ENCODE data around the gene CCPG1. TPM values are rescaled to one million over a fixed set of nuclear protein-coding genes. Genes with fewer than 3 reads are reported as not detected.
A peak's percentile ranks its signal among the peaks of the same experiment; 100 is the strongest.

The CCPG1 gene
- total RNA-seq, 1 donor from 2014 or later, result 76.6 TPM

- intact Hi-C loops (cut with DNase I), result loop anchor here (10.0 kb wide), 1 partner anchor 60 kb away; no protein-coding TSS in a partner anchor
- ATAC-seq (no peak), DNase-seq (ENCODE audit: missing footprints) (no peak)
Observed at GRCh38 chr15:55394694-55395093, 13.5 kb downstream of the CCPG1 start.

- DNase-seq (ENCODE audit: missing footprints) (no peak), ATAC-seq (no peak)
- intact Hi-C loops (cut with DNase I), result no loop called here
Observed at GRCh38 chr15:55389264-55389607, 18.9 kb downstream of the CCPG1 start.

GRCh38 chr15:55387027-55387426 is 21.1 kb downstream of the CCPG1 start:
- DNase-seq (ENCODE audit: missing footprints), result no peak
- intact Hi-C loops (cut with DNase I), result no loop called here
- ATAC-seq, result no peak

- ATAC-seq (no peak), DNase-seq (ENCODE audit: missing footprints) (no peak)
- intact Hi-C loops (cut with DNase I), result no loop called here
Observed at GRCh38 chr15:55383687-55384086, 24.5 kb downstream of the CCPG1 start.

- ATAC-seq (no peak), DNase-seq (ENCODE audit: missing footprints) (no peak)
- intact Hi-C loops (cut with DNase I), result no loop called here
Observed at GRCh38 chr15:55381595-55381994, 26.6 kb downstream of the CCPG1 start.

- intact Hi-C loops (cut with DNase I), result no loop called here
- no peak for DNase-seq (ENCODE audit: missing footprints)
- ATAC-seq, result no peak
Observed at GRCh38 chr15:55379095-55379494, 29.1 kb downstream of the CCPG1 start.

GRCh38 chr15:55372701-55373440 is 35.3 kb downstream of the CCPG1 start:
- no peak for DNase-seq (ENCODE audit: missing footprints)
- no peak for ATAC-seq
- intact Hi-C loops (cut with DNase I), result loop anchor here (5.0 kb wide), 1 partner anchor 34 kb away; the partner anchor contains the start of genes CCPG1 and PIERCE2

GRCh38 chr15:55366981-55367380 is 41.2 kb downstream of the CCPG1 start:
- intact Hi-C loops (cut with DNase I), result no loop called here
- no peak for DNase-seq (ENCODE audit: missing footprints)
- no peak for ATAC-seq

GRCh38 chr15:55362641-55363040 is 45.5 kb downstream of the CCPG1 start:
- ATAC-seq, result no peak
- intact Hi-C loops (cut with DNase I), result no loop called here
- no peak for DNase-seq (ENCODE audit: missing footprints)

GRCh38 chr15:55361048-55361447 is 47.1 kb downstream of the CCPG1 start:
- ATAC-seq, result no peak
- DNase-seq (ENCODE audit: missing footprints), result no peak
- intact Hi-C loops (cut with DNase I), result no loop called here

- intact Hi-C loops (cut with DNase I), result no loop called here
- ATAC-seq (no peak), DNase-seq (ENCODE audit: missing footprints) (no peak)
Observed at GRCh38 chr15:55360256-55360655, 47.9 kb downstream of the CCPG1 start.

- no peak for DNase-seq (ENCODE audit: missing footprints)
- intact Hi-C loops (cut with DNase I), result no loop called here
- ATAC-seq, result no peak
Observed at GRCh38 chr15:55358471-55358870, 49.7 kb downstream of the CCPG1 start.

GRCh38 chr15:55357774-55358173 is 50.4 kb downstream of the CCPG1 start:
- no peak for DNase-seq (ENCODE audit: missing footprints)
- intact Hi-C loops (cut with DNase I), result no loop called here
- ATAC-seq, result no peak

- ATAC-seq, result no peak
Observed at GRCh38 chr15:55356985-55357585, 51.1 kb downstream of the CCPG1 start.

GRCh38 chr15:55353025-55353424 is 55.1 kb downstream of the CCPG1 start:
- no peak for ATAC-seq
- intact Hi-C loops (cut with DNase I), result no loop called here
- no peak for DNase-seq (ENCODE audit: missing footprints)

More at GRCh38 chr15:55356985-55357585, 51.1 kb downstream of the CCPG1 start:
- intact Hi-C loops (cut with DNase I), result no loop called here
- DNase-seq (ENCODE audit: missing footprints), result no peak

- no peak for ATAC-seq
- DNase-seq (ENCODE audit: missing footprints), result no peak
- intact Hi-C loops (cut with DNase I), result no loop called here
Observed at GRCh38 chr15:55349282-55349681, 58.9 kb downstream of the CCPG1 start.

- no peak for ATAC-seq
- no peak for DNase-seq (ENCODE audit: missing footprints)
- intact Hi-C loops (cut with DNase I), result no loop called here
Observed at GRCh38 chr15:55348281-55348778, 59.8 kb downstream of the CCPG1 start.

- ATAC-seq (peak; percentile 39), DNase-seq (ENCODE audit: missing footprints) (no peak)
- intact Hi-C loops (cut with DNase I), result no loop called here
Observed at GRCh38 chr15:55344206-55344605, 64.0 kb downstream of the CCPG1 start.

GRCh38 chr15:55343168-55343567 is 65.0 kb downstream of the CCPG1 start:
- intact Hi-C loops (cut with DNase I), result no loop called here
- DNase-seq (ENCODE audit: missing footprints), result no peak
- ATAC-seq, result no peak

- intact Hi-C loops (cut with DNase I), result loop anchor here (10.0 kb wide), 1 partner anchor 58 kb away; no protein-coding TSS in a partner anchor
- ATAC-seq (no peak), DNase-seq (ENCODE audit: missing footprints) (no peak)
Observed at GRCh38 chr15:55337160-55337559, 71.0 kb downstream of the CCPG1 start.

All from Right ventricle myocardium inferior (tissue), 1 donor.